HCT116 (cell line): ENCODE data around the gene MYOF.

ENCODE experiments used
- EGR1 ChIP-seq: IDR thresholded peaks from 2 replicates; pipeline ENCODE4 v1.6.1; 2012; ENCODE audit warnings: low read depth
- EZH2 ChIP-seq: fragments of 200-600 bp; sonication (generic); IDR thresholded peaks from 2 replicates; pipeline ENCODE4 v1.6.1; 2017; ENCODE audit warnings: antibody characterized with exemption, mixed run types
- TF ChIP-seq, protein P1 (sequence below), 3 experiments: fragments of 200-600 bp in 1 of 3; sonication (generic) in 1 of 3; IDR thresholded peaks in 2 of 3; conservative IDR thresholded peaks in 1 of 3; 2 replicates each; pipeline ENCODE4 v1.5.1; 2012 to 2017; ENCODE audit warnings: low read depth in 2 of 3, low read length in 2 of 3, antibody characterized with exemption in 1 of 3, borderline replicate concordance in 1 of 3, control low read depth in 1 of 3, mild to moderate bottlenecking in 1 of 3, mixed read lengths in 1 of 3, mixed run types in 1 of 3, moderate library complexity in 1 of 3; ENCODE audit not compliant: insufficient read depth in 1 of 3

DNA sequence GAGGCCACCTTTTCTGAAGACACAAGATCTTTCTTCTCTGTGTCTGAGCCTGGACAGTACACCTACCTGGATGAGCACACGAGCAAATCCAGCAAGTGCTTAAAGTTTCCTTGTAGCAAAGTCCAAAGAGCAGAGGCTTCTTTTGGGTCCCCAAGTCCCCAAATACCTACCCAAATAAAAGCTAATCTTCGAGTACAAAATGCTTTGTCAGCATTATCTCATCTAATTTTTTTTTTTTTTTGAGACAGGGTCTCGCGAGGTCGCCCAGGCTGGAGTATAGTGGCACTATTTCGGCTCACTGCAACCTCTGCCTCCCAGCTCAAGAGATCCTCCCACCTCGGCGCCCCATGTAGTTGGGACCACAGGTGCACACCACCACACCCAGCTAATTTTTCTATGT is 24.6 kb downstream of the MYOF start:
- TF ChIP-seq EZH2 = no peak
- TF ChIP-seq, protein P1, sequence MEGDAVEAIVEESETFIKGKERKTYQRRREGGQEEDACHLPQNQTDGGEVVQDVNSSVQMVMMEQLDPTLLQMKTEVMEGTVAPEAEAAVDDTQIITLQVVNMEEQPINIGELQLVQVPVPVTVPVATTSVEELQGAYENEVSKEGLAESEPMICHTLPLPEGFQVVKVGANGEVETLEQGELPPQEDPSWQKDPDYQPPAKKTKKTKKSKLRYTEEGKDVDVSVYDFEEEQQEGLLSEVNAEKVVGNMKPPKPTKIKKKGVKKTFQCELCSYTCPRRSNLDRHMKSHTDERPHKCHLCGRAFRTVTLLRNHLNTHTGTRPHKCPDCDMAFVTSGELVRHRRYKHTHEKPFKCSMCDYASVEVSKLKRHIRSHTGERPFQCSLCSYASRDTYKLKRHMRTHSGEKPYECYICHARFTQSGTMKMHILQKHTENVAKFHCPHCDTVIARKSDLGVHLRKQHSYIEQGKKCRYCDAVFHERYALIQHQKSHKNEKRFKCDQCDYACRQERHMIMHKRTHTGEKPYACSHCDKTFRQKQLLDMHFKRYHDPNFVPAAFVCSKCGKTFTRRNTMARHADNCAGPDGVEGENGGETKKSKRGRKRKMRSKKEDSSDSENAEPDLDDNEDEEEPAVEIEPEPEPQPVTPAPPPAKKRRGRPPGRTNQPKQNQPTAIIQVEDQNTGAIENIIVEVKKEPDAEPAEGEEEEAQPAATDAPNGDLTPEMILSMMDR (IDR thresholded peaks at IDR 0.05 in 2 of 3, conservative IDR thresholded peaks at IDR 0.05 in 1 of 3; ENCODE audit: borderline replicate concordance in 1 of 3, insufficient read depth in 1 of 3, low read depth in 2 of 3, low read length in 2 of 3) = no peak
- no peak for TF ChIP-seq EGR1
